Astrocyte (in vitro differentiated cells and primary cell): Measurements from ENCODE around the gene ANKRA2. TPM values are rescaled to one million over a fixed set of nuclear protein-coding genes. Genes with fewer than 3 reads are reported as not detected.

Experiments used
- DNase-seq: peaks from one replicate; pipeline ENCODE4 v3.0.0-alpha.2; 2010; ENCODE audit warnings: low read depth
- FAIRE-seq: peaks from 2 replicates; lab custom pipeline; 2011; peaks lifted over from hg19 to GRCh38; lab: Jason Lieb, UNC
- H2AFZ ChIP-seq: 2 replicates; pipeline ENCODE4 v1.6.0; 2012; ENCODE audit warnings: low read depth, low read length, inconsistent platforms
- H3K27ac ChIP-seq: 2 replicates; pipeline ENCODE4 v1.5.1; 2011; ENCODE audit warnings: low read depth, low read length, inconsistent platforms
- H3K27me3 ChIP-seq: 2 replicates; pipeline ENCODE4 v1.6.0; 2011; ENCODE audit warnings: low read length, inconsistent platforms; ENCODE audit not compliant: insufficient read depth
- H3K36me3 ChIP-seq: 2 replicates; pipeline ENCODE4 v1.5.1; 2011; ENCODE audit warnings: low read length, inconsistent platforms; ENCODE audit not compliant: insufficient read depth
- H3K4me1 ChIP-seq: 2 replicates; pipeline ENCODE4 v1.5.1; 2011; ENCODE audit warnings: low read length, inconsistent platforms; ENCODE audit not compliant: insufficient read depth
- H3K4me2 ChIP-seq: 2 replicates; pipeline ENCODE4 v1.6.0; 2012; ENCODE audit warnings: low read length, inconsistent platforms
- H3K4me3 ChIP-seq: 2 replicates; pipeline ENCODE4 v1.5.1; 2011; ENCODE audit warnings: low read depth, mild to moderate bottlenecking, low read length, inconsistent platforms; ENCODE audit not compliant: insufficient read depth
- H3K79me2 ChIP-seq: 2 replicates; pipeline ENCODE4 v1.6.0; 2012; ENCODE audit warnings: mild to moderate bottlenecking, low read length, inconsistent platforms; ENCODE audit not compliant: insufficient read depth
- H3K9ac ChIP-seq: 2 replicates; pipeline ENCODE4 v1.6.0; 2012; ENCODE audit warnings: mild to moderate bottlenecking, low read length, inconsistent platforms
- H3K9me3 ChIP-seq: 2 replicates; pipeline ENCODE4 v1.5.1; 2012; ENCODE audit warnings: low read depth, mild to moderate bottlenecking, low read length, inconsistent platforms; ENCODE audit not compliant: insufficient read depth
- H4K20me1 ChIP-seq: 2 replicates; pipeline ENCODE4 v1.6.0; 2012; ENCODE audit warnings: low read length, inconsistent platforms; ENCODE audit not compliant: insufficient read depth
- H3K27ac Mint-ChIP-seq: one replicate; pipeline ENCODE4 v1.8.0; 2021; ENCODE audit warnings: mild to moderate bottlenecking, mixed read lengths; ENCODE audit not compliant: unreplicated experiment
- H3K27me3 Mint-ChIP-seq: one replicate; pipeline ENCODE4 v1.8.0; 2021; ENCODE audit warnings: low read depth, mixed read lengths; ENCODE audit not compliant: unreplicated experiment
- H3K36me3 Mint-ChIP-seq: one replicate; pipeline ENCODE4 v1.8.0; 2021; ENCODE audit warnings: low read depth, mixed read lengths; ENCODE audit not compliant: unreplicated experiment
- H3K4me1 Mint-ChIP-seq: one replicate; pipeline ENCODE4 v1.8.0; 2021; ENCODE audit warnings: low read depth, mixed read lengths; ENCODE audit not compliant: unreplicated experiment
- H3K4me3 Mint-ChIP-seq: one replicate; pipeline ENCODE4 v1.8.0; 2021; ENCODE audit warnings: mild to moderate bottlenecking, moderate library complexity, mixed read lengths; ENCODE audit not compliant: unreplicated experiment
- H3K9me3 Mint-ChIP-seq: one replicate; pipeline ENCODE4 v1.8.0; 2021; ENCODE audit warnings: mild to moderate bottlenecking, mixed read lengths; ENCODE audit not compliant: unreplicated experiment
- CTCF ChIP-seq: IDR thresholded peaks from 2 replicates; pipeline ENCODE4 v1.5.1; 2011; ENCODE audit warnings: low read depth, mild to moderate bottlenecking, inconsistent platforms, low read length, moderate library complexity; ENCODE audit not compliant: insufficient read depth
- EZH2 ChIP-seq: IDR thresholded peaks from 2 replicates; pipeline ENCODE4 v1.6.1; 2012; ENCODE audit warnings: mild to moderate bottlenecking, low read length, inconsistent platforms; ENCODE audit not compliant: insufficient read depth
- total RNA-seq: library from RNA; stranded (reverse); gene quantifications from 2 replicates; pipeline ENCODE4 v1.2.1, GENCODE V29; 2021

ANKRA2 gene
- total RNA-seq, 1 donor from 2014 or later, result 12.7 TPM

DNA sequence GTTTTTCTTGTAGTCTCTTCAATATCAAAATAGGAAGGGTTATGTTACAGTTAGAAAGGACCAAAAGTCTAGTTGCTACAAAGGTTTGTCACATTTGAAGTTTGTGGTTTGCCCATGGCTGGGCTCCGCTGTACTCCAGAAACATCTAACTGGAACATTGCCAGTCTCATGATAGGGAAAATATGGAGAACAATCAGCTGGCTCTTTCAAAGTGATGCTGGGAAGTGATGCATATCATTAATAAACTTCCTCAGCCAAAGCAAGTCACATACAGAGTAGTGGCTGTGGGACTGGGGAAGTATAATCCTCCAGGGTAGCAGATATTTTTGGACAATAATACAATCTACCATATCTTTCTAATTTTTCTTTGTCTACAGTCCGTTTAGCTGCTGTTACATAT, 58.4 kb downstream of the ANKRA2 start:
- Mint-ChIP-seq H3K27me3 (no peaks in the 10 kb centered on the region), H3K36me3 (peaks cover 7% of the 10 kb centered on the region), H3K4me1 (peaks cover 12% of the 10 kb centered on the region), H3K27ac (no peak overlapping the region), H3K9me3 (no peaks in the 10 kb centered on the region), H3K4me3 (no peak overlapping the region)
- Histone ChIP-seq H3K9me3 (no peaks in the 10 kb centered on the region), H3K27ac (no peak overlapping the region), H3K4me1 (no peaks in the 10 kb centered on the region), H4K20me1 (peaks cover 25% of the 10 kb centered on the region), H3K4me2 (no peak overlapping the region), H3K27me3 (no peaks in the 10 kb centered on the region), H3K36me3 (peaks cover 44% of the 10 kb centered on the region), H2AFZ (no peak overlapping the region), H3K9ac (no peak overlapping the region), H3K79me2 (peaks cover 23% of the 10 kb centered on the region), H3K4me3 (no peak overlapping the region)
- FAIRE-seq (no peak), DNase-seq (no peak)
- TF ChIP-seq EZH2 (no peak), CTCF (no peak)

GRCh38 chr5:73506459-73506955, 58.9 kb downstream of the ANKRA2 start:
- Histone ChIP-seq H3K9ac (no peak overlapping the region), H3K79me2 (peaks cover 29% of the 10 kb centered on the region), H3K9me3 (no peaks in the 10 kb centered on the region), H3K4me3 (no peak overlapping the region), H3K36me3 (peaks cover 45% of the 10 kb centered on the region), H3K4me2 (no peak overlapping the region), H3K27me3 (no peaks in the 10 kb centered on the region), H2AFZ (no peak overlapping the region), H3K27ac (no peak overlapping the region), H4K20me1 (peaks cover 30% of the 10 kb centered on the region), H3K4me1 (no peaks in the 10 kb centered on the region)
- no peak for DNase-seq
- Mint-ChIP-seq H3K4me3 (no peak overlapping the region), H3K9me3 (no peaks in the 10 kb centered on the region), H3K36me3 (peaks cover 7% of the 10 kb centered on the region), H3K27me3 (no peaks in the 10 kb centered on the region), H3K27ac (no peak overlapping the region), H3K4me1 (peaks cover 12% of the 10 kb centered on the region)
- no peak for FAIRE-seq
- TF ChIP-seq EZH2 (no peak), CTCF (no peak)

Other genes with a start within 250 kb of the ANKRA2 start
- gene FOXD1, start 116.9 kb downstream of the ANKRA2 start, total RNA-seq, result 13.5 and 16.9 TPM in 2 replicates
- gene BTF3, start 67.2 kb downstream of the ANKRA2 start, total RNA-seq, result 475 and 524 TPM in 2 replicates
- gene UTP15, start 104 bp upstream of the ANKRA2 start, total RNA-seq, result 23.7 and 25.6 TPM in 2 replicates
- gene ARHGEF28, start 60.6 kb upstream of the ANKRA2 start, total RNA-seq, result 8.1 and 8.5 TPM in 2 replicates